GM12801 (cell line): ENCODE results near the gene RBFOX2.

Source experiments
- CTCF ChIP-seq: IDR thresholded peaks from one replicate; pipeline ENCODE4 v1.5.1; 2011; ENCODE audit warnings: control low read depth; ENCODE audit not compliant: insufficient read length; ENCODE audit errors: extremely low read depth

Gene RBFOX2

GRCh38 chr22:35838855-35839576 lies 189.6 kb downstream of the RBFOX2 start:
- no peak for TF ChIP-seq CTCF

DNA sequence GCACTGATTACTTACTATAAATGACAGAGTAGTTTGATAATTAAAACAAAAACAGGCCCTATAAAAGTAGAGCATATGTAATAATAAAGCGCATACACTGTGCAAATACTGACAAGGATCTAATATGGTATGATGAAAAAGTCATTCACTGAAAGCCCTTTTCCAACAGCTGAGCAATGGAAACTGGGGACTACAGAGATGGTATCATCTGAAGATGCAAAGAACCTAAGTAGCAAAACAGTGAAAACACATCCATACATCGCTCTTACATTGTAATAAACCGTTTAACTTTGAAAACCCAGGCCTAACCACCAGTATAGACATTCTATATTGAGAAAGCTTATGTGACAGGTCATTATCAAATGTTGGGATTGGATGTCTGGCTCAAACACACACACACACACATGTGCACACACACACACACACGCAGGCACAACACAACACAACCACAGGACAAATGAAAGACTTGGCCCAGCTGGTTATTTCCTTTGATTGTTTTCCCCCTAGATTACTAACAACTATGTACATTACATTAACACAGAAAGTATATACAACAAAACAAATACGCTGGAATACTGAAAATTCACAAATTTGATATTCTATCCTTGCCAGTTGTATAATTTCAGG lies 191.4 kb downstream of the RBFOX2 start:
- TF ChIP-seq CTCF: no peak

DNA sequence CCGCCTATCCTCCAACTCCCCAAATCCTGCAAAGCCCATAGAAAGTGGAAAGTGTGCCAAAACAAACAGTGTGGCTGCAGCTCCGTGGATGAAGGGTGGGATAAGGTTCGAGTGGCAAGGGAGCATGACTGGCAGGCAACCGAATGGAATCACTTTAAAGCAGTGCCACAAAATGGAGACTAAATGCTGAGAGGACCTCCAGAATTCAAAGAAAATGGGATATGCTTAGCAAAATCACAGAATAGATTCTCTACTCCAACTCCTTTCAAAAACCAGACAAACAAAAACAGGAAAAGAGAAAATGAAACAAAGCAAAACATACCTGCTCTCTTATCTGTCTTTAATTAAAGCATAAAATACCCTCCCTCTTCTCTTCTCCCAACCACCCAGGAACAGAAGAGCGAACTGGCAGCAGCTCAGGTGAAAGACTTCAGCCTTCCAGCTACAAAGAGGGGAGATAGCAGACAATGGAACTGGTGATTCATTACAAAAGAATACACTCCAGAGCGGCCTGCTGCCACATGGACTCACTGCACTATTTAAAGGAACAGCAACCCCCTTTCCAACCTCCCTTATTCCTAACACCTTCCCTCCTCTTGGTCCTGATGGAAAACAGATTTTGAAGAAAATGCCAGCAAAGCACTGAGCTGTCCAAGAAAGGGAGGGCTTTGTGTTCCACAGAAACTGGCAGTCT lies 192.5 kb downstream of the RBFOX2 start:
- TF ChIP-seq CTCF: no peak

DNA sequence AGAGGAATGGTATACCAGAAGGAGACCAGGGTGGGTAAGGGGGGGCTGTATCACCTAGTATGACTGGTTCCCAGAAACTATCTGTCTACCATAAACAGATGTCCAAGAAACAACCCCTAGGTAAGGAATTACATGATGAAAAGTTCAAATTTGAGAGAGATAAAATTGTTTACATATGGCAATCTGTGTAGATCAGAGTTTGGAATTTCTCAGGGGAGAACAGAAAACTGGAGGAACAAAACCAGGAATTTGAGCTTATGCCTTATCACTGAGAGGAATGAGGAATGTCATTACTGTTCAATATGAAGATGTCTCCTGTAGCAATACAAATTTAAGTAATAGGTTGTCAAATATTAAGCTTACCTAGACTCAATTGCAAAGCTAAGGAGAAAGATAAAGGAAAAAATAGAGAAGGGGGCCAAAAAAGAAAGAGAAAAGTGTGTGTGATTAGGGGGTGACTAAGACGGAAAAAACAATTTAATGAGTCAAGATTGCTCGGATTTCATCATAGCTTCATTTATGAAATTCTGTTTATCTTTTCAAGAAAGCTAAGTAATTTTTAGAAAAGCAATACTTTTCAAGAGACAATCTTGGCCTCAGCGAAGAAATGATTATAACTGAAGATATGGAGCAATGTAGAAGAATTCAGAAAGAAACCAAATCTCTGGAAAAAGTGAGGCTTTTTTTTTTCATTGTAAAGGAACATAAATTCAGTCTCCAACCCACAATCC lies 193.2 kb downstream of the RBFOX2 start:
- no peak for TF ChIP-seq CTCF

DNA sequence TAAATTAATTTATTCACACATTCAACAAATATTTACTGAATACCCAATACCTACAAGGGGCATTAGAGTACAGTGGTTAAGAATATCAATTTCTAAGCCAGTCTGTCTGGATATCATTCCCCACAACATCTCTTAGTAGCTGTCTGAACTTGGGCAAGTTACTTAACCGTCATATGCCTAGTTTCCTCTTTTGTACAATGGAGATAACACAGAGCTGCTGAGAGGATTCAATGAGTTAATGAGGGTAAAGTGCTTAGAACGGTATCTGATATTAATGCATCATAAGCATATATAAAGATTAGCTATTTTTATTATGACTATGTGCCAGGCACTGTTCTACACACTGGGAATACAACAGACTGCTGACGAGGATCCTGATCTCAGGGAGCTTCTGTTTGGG lies 194.6 kb downstream of the RBFOX2 start:
- TF ChIP-seq CTCF: no peak

GRCh38 chr22:35830305-35830704 lies 198.3 kb downstream of the RBFOX2 start:
- TF ChIP-seq CTCF: no peak

DNA sequence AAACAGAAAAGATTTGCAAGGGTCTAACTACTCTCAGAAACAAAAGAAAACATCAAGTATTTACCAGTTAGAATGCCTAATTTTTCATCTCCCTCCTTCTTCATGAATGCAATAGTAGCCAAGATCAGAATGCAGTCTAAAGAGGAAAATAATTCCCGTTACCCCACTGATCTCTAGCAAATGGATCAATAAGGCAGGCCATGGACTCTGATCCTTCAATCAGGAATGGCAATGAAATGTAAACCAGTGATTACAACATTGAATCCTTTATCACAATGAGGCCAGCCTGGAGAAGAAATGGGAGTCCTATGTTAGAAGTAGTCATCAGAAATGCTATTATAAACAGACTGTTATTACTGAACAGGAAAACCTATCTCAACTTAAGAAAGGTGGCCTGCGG lies 204.4 kb downstream of the RBFOX2 start:
- TF ChIP-seq CTCF: no peak
